ENCODE results near the gene MIER2.

GRCh38 chr19:271856-272255 is 72.7 kb downstream of the MIER2 start:
- TF ChIP-seq, protein P1, sequence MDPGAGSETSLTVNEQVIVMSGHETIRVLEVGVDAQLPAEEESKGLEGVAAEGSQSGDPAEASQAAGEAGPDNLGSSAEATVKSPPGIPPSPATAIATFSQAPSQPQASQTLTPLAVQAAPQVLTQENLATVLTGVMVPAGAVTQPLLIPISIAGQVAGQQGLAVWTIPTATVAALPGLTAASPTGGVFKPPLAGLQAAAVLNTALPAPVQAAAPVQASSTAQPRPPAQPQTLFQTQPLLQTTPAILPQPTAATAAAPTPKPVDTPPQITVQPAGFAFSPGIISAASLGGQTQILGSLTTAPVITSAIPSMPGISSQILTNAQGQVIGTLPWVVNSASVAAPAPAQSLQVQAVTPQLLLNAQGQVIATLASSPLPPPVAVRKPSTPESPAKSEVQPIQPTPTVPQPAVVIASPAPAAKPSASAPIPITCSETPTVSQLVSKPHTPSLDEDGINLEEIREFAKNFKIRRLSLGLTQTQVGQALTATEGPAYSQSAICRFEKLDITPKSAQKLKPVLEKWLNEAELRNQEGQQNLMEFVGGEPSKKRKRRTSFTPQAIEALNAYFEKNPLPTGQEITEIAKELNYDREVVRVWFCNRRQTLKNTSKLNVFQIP (CRISPR knock-in tag; IDR thresholded peaks at IDR 0.05; ENCODE audit: borderline replicate concordance, low read depth) = no peak
- TF ChIP-seq GLIS3 (CRISPR knock-in tag; IDR thresholded peaks at IDR 0.05) (no peak), SNAI2 (CRISPR knock-in tag; IDR thresholded peaks at IDR 0.05) (no peak), ISL1 (CRISPR knock-in tag; IDR thresholded peaks at IDR 0.05) (no peak), BACH2 (CRISPR knock-in tag; IDR thresholded peaks at IDR 0.05; ENCODE audit: borderline replicate concordance) (no peak), RARB (CRISPR knock-in tag; IDR thresholded peaks at IDR 0.05) (no peak)
